ENCODE data around the gene SPRR4. TPM values are rescaled to one million over a fixed set of nuclear protein-coding genes. Genes with fewer than 3 reads are reported as not detected.

The SPRR4 gene
- total RNA-seq, 6 experiments from 2014 or later = not detected

DNA sequence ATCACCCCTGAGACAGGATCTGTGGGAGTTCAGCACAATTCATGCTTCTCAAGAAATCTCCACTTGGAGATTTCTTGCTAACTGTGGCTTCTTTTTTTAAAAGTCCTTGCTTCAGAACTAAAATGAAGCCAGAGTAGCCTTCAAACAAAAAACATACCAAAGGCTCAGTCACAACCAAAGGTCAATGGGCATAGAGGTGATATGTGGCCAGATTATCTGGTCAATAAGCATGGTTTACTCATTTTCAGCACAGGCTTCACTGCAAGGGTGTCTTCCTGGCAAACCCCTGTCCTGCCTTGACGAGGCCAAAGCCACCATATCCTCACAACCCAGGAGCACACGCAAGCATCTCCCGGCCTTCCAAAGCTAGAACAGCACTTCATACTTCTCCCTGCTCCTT lies 11.2 kb upstream of the SPRR4 start:
- Mint-ChIP-seq H3K27ac (no peak overlapping the region), H3K4me3 (no peak overlapping the region), H3K27me3 (ENCODE audit: insufficient read depth) (peaks cover 2% of the 10 kb centered on the region), H3K9me3 (peaks cover 2% of the 10 kb centered on the region), H3K36me3 (ENCODE audit: low read depth) (no peaks in the 10 kb centered on the region; the same call in 1 of the 2 replicates), H3K4me1 (ENCODE audit: low read depth) (peaks cover 4% of the 10 kb centered on the region; the same call in 1 of the 2 replicates)
- no peak for DNase-seq
- TF ChIP-seq, protein P1, sequence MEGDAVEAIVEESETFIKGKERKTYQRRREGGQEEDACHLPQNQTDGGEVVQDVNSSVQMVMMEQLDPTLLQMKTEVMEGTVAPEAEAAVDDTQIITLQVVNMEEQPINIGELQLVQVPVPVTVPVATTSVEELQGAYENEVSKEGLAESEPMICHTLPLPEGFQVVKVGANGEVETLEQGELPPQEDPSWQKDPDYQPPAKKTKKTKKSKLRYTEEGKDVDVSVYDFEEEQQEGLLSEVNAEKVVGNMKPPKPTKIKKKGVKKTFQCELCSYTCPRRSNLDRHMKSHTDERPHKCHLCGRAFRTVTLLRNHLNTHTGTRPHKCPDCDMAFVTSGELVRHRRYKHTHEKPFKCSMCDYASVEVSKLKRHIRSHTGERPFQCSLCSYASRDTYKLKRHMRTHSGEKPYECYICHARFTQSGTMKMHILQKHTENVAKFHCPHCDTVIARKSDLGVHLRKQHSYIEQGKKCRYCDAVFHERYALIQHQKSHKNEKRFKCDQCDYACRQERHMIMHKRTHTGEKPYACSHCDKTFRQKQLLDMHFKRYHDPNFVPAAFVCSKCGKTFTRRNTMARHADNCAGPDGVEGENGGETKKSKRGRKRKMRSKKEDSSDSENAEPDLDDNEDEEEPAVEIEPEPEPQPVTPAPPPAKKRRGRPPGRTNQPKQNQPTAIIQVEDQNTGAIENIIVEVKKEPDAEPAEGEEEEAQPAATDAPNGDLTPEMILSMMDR (IDR thresholded peaks at IDR 0.05) = no peak

DNA sequence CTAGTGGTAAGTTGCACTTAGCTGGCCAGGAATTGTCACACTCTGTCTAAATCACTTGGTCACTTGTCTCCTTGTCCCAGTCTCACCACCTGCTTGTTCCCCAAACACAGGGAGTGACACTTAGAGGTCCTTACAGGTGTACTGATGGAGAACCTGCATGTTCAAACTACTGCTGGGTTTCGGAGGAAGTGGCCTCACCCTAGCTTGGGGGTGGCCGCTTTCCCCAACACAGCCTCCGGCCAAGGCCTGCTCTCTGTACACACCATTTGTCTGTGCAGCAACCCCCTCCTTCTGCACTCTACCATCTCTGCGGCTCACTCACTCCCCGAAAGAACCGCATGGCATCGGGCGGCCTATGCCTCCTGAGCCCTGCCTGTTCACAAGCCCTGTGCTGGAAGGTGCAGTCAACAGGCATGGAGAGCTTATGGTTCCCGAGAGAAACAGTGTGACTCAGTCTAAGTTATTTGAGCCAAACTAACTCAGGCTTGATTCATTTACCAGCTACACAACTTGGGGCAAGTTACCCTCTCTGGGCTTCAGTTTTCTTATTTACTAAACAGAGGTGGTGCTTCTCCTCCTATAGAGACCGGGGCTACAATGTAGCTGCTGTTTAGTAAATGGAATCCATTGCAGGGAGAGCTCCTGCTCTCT lies 10.5 kb upstream of the SPRR4 start:
- Mint-ChIP-seq H3K4me1 (ENCODE audit: low read depth) (no peaks in the 10 kb centered on the region), H3K9me3 (no peaks in the 10 kb centered on the region; the same call in 1 of the 2 replicates), H3K27me3 (ENCODE audit: insufficient read depth) (peaks cover 3% of the 10 kb centered on the region), H3K36me3 (ENCODE audit: low read depth) (no peaks in the 10 kb centered on the region; the same call in 1 of the 2 replicates), H3K4me3 (no peak overlapping the region), H3K27ac (no peak overlapping the region)
- no peak for DNase-seq
- TF ChIP-seq, protein P1 (IDR thresholded peaks at IDR 0.05) = no peak

DNA sequence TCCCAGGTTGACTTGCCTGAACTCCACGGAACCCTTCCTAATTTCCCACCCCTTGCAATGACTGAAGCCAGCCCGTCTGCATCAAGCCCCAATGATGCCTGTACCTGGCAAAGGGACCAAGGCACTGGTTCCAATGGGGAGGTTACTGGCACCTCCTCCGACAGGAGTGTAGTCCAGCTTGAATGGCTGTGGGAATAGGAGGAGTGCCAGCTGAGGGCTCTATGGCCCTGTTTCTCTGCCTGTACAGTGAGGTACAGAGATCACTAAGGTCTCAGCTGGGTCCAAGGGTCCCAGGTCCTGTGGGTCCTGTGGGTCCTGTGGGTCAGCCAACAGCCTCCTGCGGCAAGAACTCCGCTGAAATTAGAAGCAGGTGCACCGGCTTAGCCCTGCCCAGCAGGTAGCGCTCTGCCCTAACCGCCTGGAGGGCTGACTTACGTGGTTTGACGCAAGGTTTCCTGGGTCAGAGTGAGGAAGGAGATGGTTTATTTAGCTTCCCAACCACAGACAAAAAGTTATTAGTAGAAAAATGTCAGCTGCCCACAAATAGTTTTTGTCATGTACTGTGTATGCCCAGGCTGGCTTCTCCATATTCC lies 9.9 kb upstream of the SPRR4 start:
- TF ChIP-seq, protein P1 (IDR thresholded peaks at IDR 0.05) = no peak
- no peaks in the 10 kb centered on the region; the same call in 1 of the 2 replicates for H3K9me3 Mint-ChIP-seq

DNA sequence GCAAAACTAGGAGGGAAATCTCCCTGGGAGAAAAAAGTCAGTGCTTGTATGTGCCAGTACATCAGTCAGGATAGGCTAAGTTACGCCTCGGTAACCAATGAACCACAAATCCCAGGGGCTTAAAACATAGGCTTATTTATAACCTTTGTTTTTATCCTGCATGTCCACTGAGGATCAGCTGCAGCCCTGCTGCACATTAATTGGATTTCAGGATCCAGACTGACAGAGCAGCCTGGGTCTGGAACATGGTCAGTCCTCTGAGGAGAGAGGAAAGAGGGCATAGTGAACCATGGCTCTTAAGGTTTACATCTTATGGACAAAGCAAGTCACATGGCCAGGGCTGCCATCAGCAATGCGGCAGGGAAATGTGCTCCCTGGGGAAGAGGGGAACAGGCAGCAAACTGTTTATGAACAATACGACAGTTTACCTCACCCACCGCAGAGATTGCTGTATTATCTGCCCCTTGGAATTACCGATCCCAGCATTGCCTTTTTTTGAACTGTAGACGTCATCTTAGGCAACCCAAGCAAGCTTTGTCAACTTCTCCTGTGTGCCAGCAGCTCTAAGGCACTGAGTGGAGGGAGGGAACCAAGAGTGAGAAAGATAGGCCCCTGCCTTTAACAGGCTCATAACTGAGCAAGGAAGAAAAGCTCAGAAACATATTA lies 9.1 kb upstream of the SPRR4 start:
- no peak overlapping the region for H3K4me3 Mint-ChIP-seq
- no peak overlapping the region for H3K27ac Mint-ChIP-seq
- TF ChIP-seq, protein P1 (IDR thresholded peaks at IDR 0.05) = no peak
- H3K36me3 Mint-ChIP-seq (ENCODE audit: low read depth) = no peaks in the 10 kb centered on the region; the same call in 1 of the 2 replicates
- H3K9me3 Mint-ChIP-seq = no peaks in the 10 kb centered on the region; the same call in 1 of the 2 replicates
- no peak for DNase-seq
- peaks cover 3% of the 10 kb centered on the region for H3K27me3 Mint-ChIP-seq (ENCODE audit: insufficient read depth)
- H3K4me1 Mint-ChIP-seq (ENCODE audit: low read depth) = no peaks in the 10 kb centered on the region

More for the DNA sequence above, 9.9 kb upstream of the SPRR4 start:
- Mint-ChIP-seq H3K4me3 (no peak overlapping the region), H3K27ac (no peak overlapping the region), H3K36me3 (ENCODE audit: low read depth) (no peaks in the 10 kb centered on the region; the same call in 1 of the 2 replicates), H3K4me1 (ENCODE audit: low read depth) (no peaks in the 10 kb centered on the region), H3K27me3 (ENCODE audit: insufficient read depth) (peaks cover 3% of the 10 kb centered on the region)
- DNase-seq = no peak

DNA sequence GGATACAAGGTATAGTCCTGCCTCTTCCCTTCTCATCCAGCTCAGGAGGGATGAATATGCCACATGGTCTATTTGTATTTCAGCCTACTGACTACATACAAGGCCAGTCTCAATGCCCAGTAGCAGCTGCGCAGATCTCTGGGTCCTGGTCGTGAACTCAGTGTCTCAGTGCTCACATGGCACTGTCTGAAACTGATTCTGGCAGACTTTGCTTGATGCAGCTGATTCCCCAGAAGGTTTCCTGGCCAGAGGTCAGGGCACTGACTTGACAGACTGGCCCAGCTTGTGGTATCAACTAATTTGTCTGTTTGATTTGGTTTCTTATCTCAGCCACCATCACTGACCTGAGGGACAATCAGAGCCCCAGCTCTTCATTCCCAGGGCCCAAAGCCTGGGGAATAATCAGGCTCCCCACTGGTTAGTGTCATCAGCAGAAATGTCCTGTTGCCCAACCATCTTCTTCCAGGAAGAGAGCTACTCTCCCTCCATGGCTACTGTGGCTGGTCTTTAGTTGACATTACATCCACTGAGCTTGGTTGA lies 7.5 kb upstream of the SPRR4 start:
- H3K27ac Mint-ChIP-seq = no peak overlapping the region
- TF ChIP-seq, protein P1 (IDR thresholded peaks at IDR 0.05) = no peak
- no peak for DNase-seq
- H3K36me3 Mint-ChIP-seq (ENCODE audit: low read depth) = no peaks in the 10 kb centered on the region; the same call in 1 of the 2 replicates
- peaks cover 4% of the 10 kb centered on the region for H3K27me3 Mint-ChIP-seq (ENCODE audit: insufficient read depth)
- H3K9me3 Mint-ChIP-seq = peaks cover 4% of the 10 kb centered on the region; the same call in 1 of the 2 replicates
- no peaks in the 10 kb centered on the region for H3K4me1 Mint-ChIP-seq (ENCODE audit: low read depth)
- H3K4me3 Mint-ChIP-seq = no peak overlapping the region
